Testis (tissue), 2 donors: ENCODE data around the gene LCE2D.
"Not testable (repeated sequence)": the region's sequence is repeated elsewhere in the genome, so short reads cannot be mapped to it uniquely, and the experiment has no call there.

Experiments used
- CTCF ChIP-seq, 3 experiments: fragments of 450-650 bp in 2 of 3; fragments of 200-600 bp in 1 of 3; sonication (generic) in 1 of 3; IDR thresholded peaks; one replicate each; pipeline ENCODE4 v1.5.1; 2016 to 2019; ENCODE audit warnings: antibody characterized with exemption in 3 of 3, mild to moderate bottlenecking in 2 of 3, moderate library complexity in 1 of 3
- POLR2A ChIP-seq: fragments of 450-650 bp; IDR thresholded peaks from one replicate; pipeline ENCODE4 v1.6.1; 2017; ENCODE audit warnings: antibody characterized with exemption, mild to moderate bottlenecking, moderate library complexity

- TF ChIP-seq CTCF (IDR thresholded peaks at IDR 0.05); POLR2A: not testable (repeated sequence)
Measured at GRCh38 chr1:152685823-152686222, 22.6 kb downstream of the LCE2D start, which contains the start of gene LCE2B.
